Esophagus muscularis mucosa (tissue), 4 donors: ENCODE measurements around the gene PXN. TPM values are rescaled to one million over a fixed set of nuclear protein-coding genes. Genes with fewer than 3 reads are reported as not detected.
A peak's percentile ranks its signal among the peaks of the same experiment; 100 is the strongest.
"Not testable (repeated sequence)": the region's sequence is repeated elsewhere in the genome, so short reads cannot be mapped to it uniquely, and the experiment has no call there.

Source experiments
- DNase-seq: peaks from one replicate; pipeline ENCODE4 v3.0.0-alpha.2; 2017; ENCODE audit errors: extremely low spot score
- H3K27ac ChIP-seq, 4 donors: fragments of 200-600 bp; sonication (generic); replicated peaks in 1 of 4; 1 replicate in 3 of 4; 2 replicates in 1 of 4; pipeline ENCODE4 v1.5.1; 2016 to 2019; ENCODE audit warnings: mild to moderate bottlenecking in 1 of 4
- H3K27me3 ChIP-seq, 4 donors: fragments of 200-600 bp; sonication (generic); one replicate each; pipeline versions ENCODE4 v1.5.1 to v1.6.0; 2016 to 2019
- H3K36me3 ChIP-seq, 4 donors: fragments of 200-600 bp; sonication (generic); one replicate each; pipeline ENCODE4 v1.5.1; 2016 to 2019
- H3K4me1 ChIP-seq, 4 donors: fragments of 200-600 bp; sonication (generic); one replicate each; pipeline ENCODE4 v1.5.1; 2016 to 2019
- H3K4me3 ChIP-seq, 4 donors: fragments of 200-600 bp; sonication (generic); 1 replicate in 2 of 4; 2 replicates in 2 of 4; pipeline ENCODE4 v1.5.1; 2016 to 2019; ENCODE audit warnings: mild to moderate bottlenecking in 4 of 4, moderate library complexity in 1 of 4
- H3K9me3 ChIP-seq, 4 donors: fragments of 200-600 bp; sonication (generic); 1 replicate in 3 of 4; 2 replicates in 1 of 4; pipeline ENCODE4 v1.5.1; 2016 to 2019
- CTCF ChIP-seq, 3 experiments: fragments of 200-600 bp in 2 of 3; fragments of 450-650 bp in 1 of 3; sonication (generic) in 2 of 3; IDR thresholded peaks; one replicate each; pipeline ENCODE4 v1.5.1; 2017 to 2019; ENCODE audit warnings: antibody characterized with exemption in 3 of 3, mild to moderate bottlenecking in 2 of 3, moderate library complexity in 1 of 3
- EP300 ChIP-seq: sonication (generic); formaldehyde crosslinking; IDR thresholded peaks from one replicate; pipeline ENCODE4 v1.6.1; 2017; ENCODE audit warnings: antibody characterized with exemption
- POLR2A ChIP-seq: fragments of 450-650 bp; IDR thresholded peaks from one replicate; pipeline ENCODE4 v1.6.1; 2017; ENCODE audit warnings: antibody characterized with exemption, moderate library complexity, mild to moderate bottlenecking, low read depth
- POLR2AphosphoS5 ChIP-seq, 2 donors: sonication (generic); formaldehyde crosslinking; IDR thresholded peaks; one replicate each; pipeline ENCODE4 v1.6.1; 2017; ENCODE audit warnings: antibody characterized with exemption in 2 of 2
- WGBS: methylation state at CpG from one replicate; pipeline ENCODE4 v1.1.5; 2018; 5-methylcytosine and 5-hydroxymethylcytosine counted together
- intact Hi-C: fragments of 100-400 bp; cut with DNase I; formaldehyde crosslinking; loops from one replicate; pipeline ENCODE4 v1.15.1; 2023
- total RNA-seq, 4 donors: library from RNA; depleted of rRNA; stranded (reverse); fragments of >200 nt; gene quantifications; one replicate each; pipeline versions ENCODE4 v1.1.0 to v1.2.1, GENCODE V29; 2016

PXN gene
- total RNA-seq, 4 donors from 2014 or later: 51.9 to 89.4 (median 71.9) TPM

GRCh38 chr12:120252071-120252906 is 13.2 kb downstream of the PXN start:
- no peak for DNase-seq
- no peak overlapping the region for H3K4me3 ChIP-seq
- no peaks in the 10 kb centered on the region for H3K9me3 ChIP-seq
- 84% methylated on average over 12 of the region's 12 CpGs for WGBS
- H3K27me3 ChIP-seq: no peaks in the 10 kb centered on the region
- peak overlapping the region; percentile 90 to 97 (median 93) for H3K27ac ChIP-seq
- peaks cover 97 to 100% (median 99%) of the 10 kb centered on the region in 4 donors for H3K4me1 ChIP-seq
- intact Hi-C loops: no loop called here
- no peak for TF ChIP-seq POLR2AphosphoS5 (IDR thresholded peaks at IDR 0.05)
- no peak for TF ChIP-seq CTCF (IDR thresholded peaks at IDR 0.05)
- no peak for TF ChIP-seq EP300
- TF ChIP-seq POLR2A: no peak
- H3K36me3 ChIP-seq: peaks cover 0 to 12% (median 5%) of the 10 kb centered on the region in 4 donors

GRCh38 chr12:120251364-120252070 is 14.0 kb downstream of the PXN start:
- DNase-seq, H3K27me3 ChIP-seq, H3K4me3 ChIP-seq, H3K9me3 ChIP-seq, intact Hi-C loops: not testable (repeated sequence)
- 87% methylated on average over 10 of the region's 12 CpGs for WGBS
- Histone ChIP-seq H3K27ac (peak overlapping the region; percentile 90 to 97 (median 93)), H3K36me3 (peaks cover 0 to 12% (median 5%) of the 10 kb centered on the region in 4 donors), H3K4me1 (peaks cover 97 to 100% (median 99%) of the 10 kb centered on the region in 4 donors)

GRCh38 chr12:120249875-120250795 is 15.4 kb downstream of the PXN start:
- Histone ChIP-seq H3K27me3 (no peaks in the 10 kb centered on the region), H3K27ac (peak overlapping the region; percentile 90 to 97 (median 93)), H3K36me3 (peaks cover 0 to 4% (median under 1%) of the 10 kb centered on the region in 4 donors), H3K4me3 (peak overlapping the region; percentile 23 to 44 (median 30)), H3K9me3 (no peaks in the 10 kb centered on the region), H3K4me1 (peaks cover 89 to 100% (median 96%) of the 10 kb centered on the region in 4 donors)
- DNase-seq: no peak
- intact Hi-C loops: no loop called here
- 37% methylated on average over 5 of the region's 8 CpGs for WGBS
- no peak for TF ChIP-seq EP300
- peak; percentile 62 to 74 for TF ChIP-seq POLR2AphosphoS5 (IDR thresholded peaks at IDR 0.05)

GRCh38 chr12:120249266-120249874 is 16.2 kb downstream of the PXN start:
- Histone ChIP-seq H3K4me3 (peak overlapping the region; percentile 23 to 44 (median 30)), H3K9me3 (no peaks in the 10 kb centered on the region), H3K27ac (peak overlapping the region; percentile 90 to 97 (median 93)), H3K27me3 (no peaks in the 10 kb centered on the region), H3K36me3 (no peaks in the 10 kb centered on the region), H3K4me1 (peaks cover 88 to 99% (median 95%) of the 10 kb centered on the region in 4 donors)
- no peak for TF ChIP-seq EP300
- no peak for TF ChIP-seq CTCF (IDR thresholded peaks at IDR 0.05)
- no peak for TF ChIP-seq POLR2AphosphoS5 (IDR thresholded peaks at IDR 0.05)
- no peak for TF ChIP-seq POLR2A
- DNase-seq: no peak
- intact Hi-C loops: no loop called here
- 36% methylated on average over 4 of the region's 4 CpGs for WGBS

GRCh38 chr12:120247621-120248030 is 17.9 kb downstream of the PXN start:
- intact Hi-C loops: no loop called here
- no peak for DNase-seq
- whole genome bisulfite sequencing: 45% methylated on average over 6 of the region's 6 CpGs

More at GRCh38 chr12:120247621-120248030, 17.9 kb downstream of the PXN start:
- no peaks in the 10 kb centered on the region for H3K9me3 ChIP-seq
- H3K36me3 ChIP-seq: no peaks in the 10 kb centered on the region
- peak in 1 of 2 donors; percentile 25 for TF ChIP-seq POLR2AphosphoS5 (IDR thresholded peaks at IDR 0.05)
- TF ChIP-seq POLR2A: no peak
- H3K4me3 ChIP-seq: peak overlapping the region; percentile 23 to 44 (median 30)
- no peaks in the 10 kb centered on the region for H3K27me3 ChIP-seq
- peaks cover 82 to 98% (median 93%) of the 10 kb centered on the region in 4 donors for H3K4me1 ChIP-seq
- peak overlapping the region; percentile 90 to 97 (median 93) for H3K27ac ChIP-seq
